ENCODE measurements around the gene SARDH.

Gene SARDH

GRCh38 chr9:133674091-133674490 is 64.1 kb downstream of the SARDH start:
- Histone ChIP-seq H3K9me3 (ENCODE audit: insufficient read depth, low read depth, low read length) (no peaks in the 10 kb centered on the region), H3K9ac (ENCODE audit: low read depth, low read length, poor library complexity, severe bottlenecking) (no peak overlapping the region), H3K36me3 (ENCODE audit: insufficient read depth, low read length) (no peaks in the 10 kb centered on the region), H3K9me2 (replicated peaks; ENCODE audit: low read depth, low read length) (no peaks in the 10 kb centered on the region), H3K27me3 (ENCODE audit: insufficient read depth, low read length, poor library complexity, severe bottlenecking) (no peaks in the 10 kb centered on the region), H4K20me1 (ENCODE audit: insufficient read depth, low read length, poor library complexity, severe bottlenecking) (no peaks in the 10 kb centered on the region), H3F3A (ENCODE audit: low read depth) (no peaks in the 10 kb centered on the region), H3K4me2 (ENCODE audit: low read depth, low read length, poor library complexity, severe bottlenecking) (no peak overlapping the region), H2AFZ (ENCODE audit: low read length) (no peak overlapping the region), H3K79me2 (ENCODE audit: insufficient read depth, low read length) (no peaks in the 10 kb centered on the region), H3K4me1 (ENCODE audit: insufficient read depth, low read length, poor library complexity, severe bottlenecking) (peaks cover 22% of the 10 kb centered on the region), H3K4me3 (ENCODE audit: low read length, poor library complexity, severe bottlenecking) (no peak overlapping the region)
- no peak for TF ChIP-seq EZH2phosphoT487 (IDR thresholded peaks at IDR 0.05; ENCODE audit: borderline replicate concordance)
- no peak for TF ChIP-seq CTCF (conservative IDR thresholded peaks at IDR 0.05; ENCODE audit: low read length)

- no peaks in the 10 kb centered on the region for H3K27me3 ChIP-seq (ENCODE audit: insufficient read depth, low read length, poor library complexity, severe bottlenecking)
- no peaks in the 10 kb centered on the region for H3K79me2 ChIP-seq (ENCODE audit: insufficient read depth, low read length)
- no peak overlapping the region for H3K9ac ChIP-seq (ENCODE audit: low read depth, low read length, poor library complexity, severe bottlenecking)
- no peaks in the 10 kb centered on the region for H3K36me3 ChIP-seq (ENCODE audit: insufficient read depth, low read length)
- no peak overlapping the region for H2AFZ ChIP-seq (ENCODE audit: low read length)
- TF ChIP-seq CTCF (conservative IDR thresholded peaks at IDR 0.05; ENCODE audit: low read length), result no peak
- no peak for TF ChIP-seq EZH2phosphoT487 (IDR thresholded peaks at IDR 0.05; ENCODE audit: borderline replicate concordance)
- no peak overlapping the region for H3K4me2 ChIP-seq (ENCODE audit: low read depth, low read length, poor library complexity, severe bottlenecking)
- no peaks in the 10 kb centered on the region for H4K20me1 ChIP-seq (ENCODE audit: insufficient read depth, low read length, poor library complexity, severe bottlenecking)
- no peak overlapping the region for H3K4me3 ChIP-seq (ENCODE audit: low read length, poor library complexity, severe bottlenecking)
- H3K4me1 ChIP-seq (ENCODE audit: insufficient read depth, low read length, poor library complexity, severe bottlenecking), result peaks cover 22% of the 10 kb centered on the region
- H3K9me2 ChIP-seq (replicated peaks; ENCODE audit: low read depth, low read length), result no peaks in the 10 kb centered on the region
- no peaks in the 10 kb centered on the region for H3F3A ChIP-seq (ENCODE audit: low read depth)
- no peaks in the 10 kb centered on the region for H3K9me3 ChIP-seq (ENCODE audit: insufficient read depth, low read depth, low read length)
Observed at GRCh38 chr9:133673258-133673655, 64.9 kb downstream of the SARDH start.

GRCh38 chr9:133672503-133673257 is 65.5 kb downstream of the SARDH start:
- Histone ChIP-seq H2AFZ (ENCODE audit: low read length) (no peak overlapping the region), H3K4me3 (ENCODE audit: low read length, poor library complexity, severe bottlenecking) (no peak overlapping the region), H3K27me3 (ENCODE audit: insufficient read depth, low read length, poor library complexity, severe bottlenecking) (no peaks in the 10 kb centered on the region), H3K4me2 (ENCODE audit: low read depth, low read length, poor library complexity, severe bottlenecking) (no peak overlapping the region), H3F3A (ENCODE audit: low read depth) (no peaks in the 10 kb centered on the region), H3K79me2 (ENCODE audit: insufficient read depth, low read length) (no peaks in the 10 kb centered on the region), H3K4me1 (ENCODE audit: insufficient read depth, low read length, poor library complexity, severe bottlenecking) (peaks cover 18% of the 10 kb centered on the region), H3K36me3 (ENCODE audit: insufficient read depth, low read length) (no peaks in the 10 kb centered on the region), H4K20me1 (ENCODE audit: insufficient read depth, low read length, poor library complexity, severe bottlenecking) (no peaks in the 10 kb centered on the region), H3K9ac (ENCODE audit: low read depth, low read length, poor library complexity, severe bottlenecking) (no peak overlapping the region), H3K9me2 (replicated peaks; ENCODE audit: low read depth, low read length) (no peaks in the 10 kb centered on the region), H3K9me3 (ENCODE audit: insufficient read depth, low read depth, low read length) (no peaks in the 10 kb centered on the region)
- no peak for TF ChIP-seq CTCF (conservative IDR thresholded peaks at IDR 0.05; ENCODE audit: low read length)
- no peak for TF ChIP-seq EZH2phosphoT487 (IDR thresholded peaks at IDR 0.05; ENCODE audit: borderline replicate concordance)
